ENCODE results near the gene MED14.

MED14 gene

GRCh38 chrX:40729598-40730584, 5.5 kb downstream of the MED14 start:
- no peak for DNase-seq

- DNase-seq = no peak
These were observed 7.6 kb downstream of the MED14 start for GRCh38 chrX:40727581-40728252.

- no peak for DNase-seq
These were observed 8.2 kb downstream of the MED14 start for GRCh38 chrX:40727093-40727492.

DNA sequence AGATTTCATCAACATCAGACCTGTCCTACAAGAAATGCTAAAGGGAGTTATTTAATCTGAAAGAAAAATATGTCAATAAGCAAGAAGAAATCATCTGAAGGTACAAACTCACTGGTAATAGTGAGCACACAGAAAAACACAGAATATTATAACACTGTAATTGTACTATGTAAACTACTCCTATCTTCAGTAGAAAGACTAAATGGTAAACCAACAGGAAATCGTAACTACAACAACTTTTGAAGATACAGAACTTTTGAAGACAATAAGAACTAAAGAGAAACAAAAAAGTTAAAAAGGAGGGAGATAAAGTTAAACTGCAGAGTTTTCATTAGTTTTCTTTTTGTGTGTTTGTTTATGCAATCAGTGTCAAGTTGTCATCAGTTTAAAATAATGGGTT, 12.4 kb downstream of the MED14 start:
- DNase-seq = no peak

- no peak for DNase-seq
These were observed 13.7 kb downstream of the MED14 start for GRCh38 chrX:40721489-40722106.

GRCh38 chrX:40720792-40721191, 14.6 kb downstream of the MED14 start:
- DNase-seq = no peak

- DNase-seq = no peak
These were observed 15.0 kb downstream of the MED14 start for GRCh38 chrX:40720339-40720738.

- DNase-seq = no peak
These were observed 15.6 kb downstream of the MED14 start for GRCh38 chrX:40719731-40720130.

- DNase-seq = no peak
These were observed 16.1 kb downstream of the MED14 start for GRCh38 chrX:40719218-40719617.

DNA sequence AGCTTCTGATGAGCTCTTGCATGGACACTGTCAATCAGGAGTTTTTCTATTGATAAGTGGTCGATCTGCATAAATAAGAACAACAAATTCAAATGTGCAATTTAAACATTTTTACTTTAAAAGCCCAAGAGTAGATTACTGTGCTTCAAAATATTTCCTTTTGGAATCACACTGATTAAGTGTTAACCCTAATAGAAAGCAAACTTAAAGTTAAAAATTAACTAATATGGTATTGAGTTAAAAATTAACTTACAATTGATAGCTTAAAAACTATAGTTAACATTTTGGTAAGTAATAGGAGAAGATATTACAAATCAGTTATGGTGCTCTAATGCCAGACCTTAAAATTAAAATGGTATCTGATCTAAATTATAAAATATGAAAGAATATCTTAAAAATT, 25.9 kb downstream of the MED14 start:
- no peak for DNase-seq

GRCh38 chrX:40705658-40706312, 29.6 kb downstream of the MED14 start:
- no peak for DNase-seq

GRCh38 chrX:40700640-40701342, 34.6 kb downstream of the MED14 start:
- no peak for DNase-seq

- DNase-seq = no peak
These were observed 36.5 kb downstream of the MED14 start for GRCh38 chrX:40698851-40699250.

GRCh38 chrX:40694802-40695201, 40.5 kb downstream of the MED14 start:
- no peak for DNase-seq

DNA sequence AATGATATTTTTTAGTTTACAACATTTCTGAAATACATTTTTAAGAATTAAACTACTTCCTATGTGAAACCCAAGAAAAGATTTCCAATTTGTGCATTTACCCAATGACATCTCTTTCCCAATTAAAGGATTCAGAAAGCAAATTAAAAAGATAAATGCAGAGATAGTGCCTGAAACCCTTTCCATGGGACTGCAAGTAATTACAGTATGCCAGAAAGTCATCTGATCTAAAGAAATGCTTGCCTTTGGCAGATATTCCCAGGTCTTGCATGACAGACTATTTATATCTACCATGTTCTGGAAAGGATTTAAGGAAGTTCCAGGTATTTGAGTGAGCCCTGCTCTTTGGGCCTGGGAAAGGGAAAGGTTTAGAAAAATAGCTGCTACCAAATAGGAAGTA, 46.4 kb downstream of the MED14 start:
- DNase-seq = no peak

- DNase-seq = no peak
These were observed 48.2 kb downstream of the MED14 start for GRCh38 chrX:40687169-40687568.

- no peak for DNase-seq
These were observed 49.9 kb downstream of the MED14 start for GRCh38 chrX:40685362-40685918.

DNA sequence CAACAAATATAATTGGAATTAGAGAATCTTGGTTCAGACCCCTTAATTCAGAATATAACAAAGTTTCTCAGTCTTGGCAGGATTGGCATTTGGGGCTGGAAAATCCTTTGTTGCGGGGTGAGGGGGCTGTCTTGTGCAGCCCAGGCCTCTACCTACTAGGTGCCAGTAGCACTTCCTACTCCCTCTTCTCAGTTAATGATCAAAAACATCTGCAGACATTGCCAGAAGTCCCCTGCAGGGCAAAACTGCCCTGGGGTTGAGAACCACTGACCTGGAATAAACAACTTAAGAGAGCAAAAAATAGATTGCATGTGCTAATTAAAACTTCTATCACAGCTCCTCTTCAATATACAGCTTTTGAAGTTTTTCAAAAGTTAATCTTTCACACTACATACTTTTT, 51.2 kb downstream of the MED14 start:
- no peak for DNase-seq

DNA sequence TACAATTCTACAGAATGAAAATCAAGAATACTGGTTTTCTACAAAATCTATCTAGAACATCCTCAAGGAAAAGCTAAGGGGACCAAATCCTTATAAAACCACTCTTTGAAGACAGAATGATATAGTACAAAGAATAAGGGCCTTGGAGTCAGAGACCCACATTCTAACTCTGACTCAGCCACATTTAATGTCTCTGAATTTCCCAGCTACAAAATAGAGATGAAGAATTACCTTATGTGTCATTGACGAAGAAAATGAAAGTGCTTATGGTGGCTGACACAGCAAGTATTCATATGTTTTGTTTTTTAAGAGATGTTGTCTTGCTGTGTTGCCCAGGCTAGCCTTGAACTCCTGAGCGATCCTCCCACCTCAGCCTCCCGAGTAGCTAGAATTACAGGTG, 52.1 kb downstream of the MED14 start:
- DNase-seq = no peak

DNA sequence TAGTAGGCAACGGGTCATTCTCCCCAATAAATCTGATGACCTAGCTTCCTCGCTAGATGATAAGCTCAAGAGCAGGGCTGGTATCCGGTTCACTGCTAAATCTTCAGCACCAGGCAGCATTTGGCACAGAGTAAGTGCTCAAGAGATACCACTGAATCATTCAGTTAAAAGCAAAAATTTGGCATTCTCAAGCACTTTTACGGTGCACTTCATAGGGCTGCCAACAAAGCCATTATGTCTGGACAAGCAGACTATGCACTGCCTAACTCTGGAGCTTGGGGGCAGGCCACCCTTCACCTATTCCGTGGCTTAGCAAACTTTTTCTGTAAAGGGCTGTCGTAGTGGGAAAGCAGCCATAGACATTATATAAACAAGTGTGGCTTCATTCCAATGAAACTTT, 64.2 kb downstream of the MED14 start:
- DNase-seq = no peak

- DNase-seq = no peak
These were observed 71.3 kb downstream of the MED14 start for GRCh38 chrX:40663880-40664630.

All from 8988T (cell line).